NCI-H446 treated with DMSO at 0.1 percent for 48 hours (cell line): ENCODE data around the gene STK24.

ENCODE experiments used
- DNase-seq: peaks from one replicate; lab custom pipeline; 2025; lab: John Stamatoyannopoulos, UW

The STK24 gene

DNA sequence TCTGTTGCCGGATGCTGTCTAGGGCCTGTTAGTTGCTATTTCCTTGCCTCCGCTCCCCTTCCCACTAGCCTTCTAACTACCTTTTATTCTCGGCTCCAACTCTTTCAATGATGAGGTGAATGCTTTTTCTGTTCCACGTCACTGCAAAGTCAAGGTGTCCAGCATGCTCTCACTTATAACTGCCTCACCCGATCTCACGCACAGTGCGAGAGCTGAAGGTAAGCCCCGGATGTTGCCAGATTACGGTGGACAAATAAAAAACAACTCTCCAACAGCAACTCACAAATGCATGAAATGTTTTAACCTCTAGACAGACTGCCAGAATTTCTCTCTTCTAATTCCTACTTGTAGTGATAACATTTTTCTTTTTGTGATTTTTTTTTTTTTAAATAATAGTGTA lies 169.9 kb downstream of the STK24 start:
- DNase-seq, result no peak

- no peak for DNase-seq
Measured at GRCh38 chr13:98406427-98406826, 170.5 kb downstream of the STK24 start.

GRCh38 chr13:98405690-98406344 lies 171.1 kb downstream of the STK24 start:
- no peak for DNase-seq

- no peak for DNase-seq
Measured at GRCh38 chr13:98405107-98405571, 171.8 kb downstream of the STK24 start.

DNA sequence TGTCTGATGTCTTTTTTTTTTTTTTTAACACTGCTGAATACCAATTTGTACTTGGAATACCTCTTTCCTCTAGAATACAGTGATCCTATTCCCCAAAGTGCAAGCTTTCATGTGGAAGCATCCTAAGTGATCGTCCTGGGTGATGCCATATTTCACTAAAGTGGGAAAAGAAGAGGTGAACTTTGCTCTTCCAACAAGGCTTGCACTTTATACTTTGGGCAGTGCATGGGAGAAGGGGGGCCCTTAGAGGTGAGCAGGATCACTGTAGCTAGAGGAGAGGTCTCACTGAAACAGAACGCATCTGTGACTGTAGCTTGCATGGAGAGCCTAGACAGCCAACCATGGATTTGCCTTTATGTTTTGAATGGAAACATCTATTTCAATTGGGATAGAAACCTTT lies 173.8 kb downstream of the STK24 start:
- DNase-seq, result no peak

- DNase-seq, result no peak
Measured at GRCh38 chr13:98401934-98402333, 175.0 kb downstream of the STK24 start.

GRCh38 chr13:98399756-98400155 lies 177.2 kb downstream of the STK24 start:
- no peak for DNase-seq

- DNase-seq, result no peak
Measured at GRCh38 chr13:98398581-98398980, 178.3 kb downstream of the STK24 start.

DNA sequence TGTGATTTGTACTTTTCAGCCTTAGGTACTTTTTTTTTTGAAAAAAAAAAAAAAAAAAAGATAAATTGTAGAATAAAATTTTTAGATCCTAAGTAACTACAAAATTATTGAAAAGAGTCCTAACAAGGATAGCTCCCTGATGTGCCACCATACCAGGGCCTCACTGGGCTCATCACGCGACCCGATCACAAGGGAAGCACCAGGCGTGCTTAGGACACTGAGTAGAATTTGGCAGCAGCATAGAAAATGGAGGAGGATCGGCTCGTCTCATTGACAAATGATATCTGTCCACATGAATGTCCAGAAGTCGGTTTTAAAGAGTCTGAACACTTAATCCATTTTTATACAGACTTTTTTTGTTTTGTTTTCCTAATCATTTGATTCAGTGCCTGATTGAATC lies 179.0 kb downstream of the STK24 start:
- no peak for DNase-seq

GRCh38 chr13:98397221-98397620 lies 179.7 kb downstream of the STK24 start:
- DNase-seq, result no peak

DNA sequence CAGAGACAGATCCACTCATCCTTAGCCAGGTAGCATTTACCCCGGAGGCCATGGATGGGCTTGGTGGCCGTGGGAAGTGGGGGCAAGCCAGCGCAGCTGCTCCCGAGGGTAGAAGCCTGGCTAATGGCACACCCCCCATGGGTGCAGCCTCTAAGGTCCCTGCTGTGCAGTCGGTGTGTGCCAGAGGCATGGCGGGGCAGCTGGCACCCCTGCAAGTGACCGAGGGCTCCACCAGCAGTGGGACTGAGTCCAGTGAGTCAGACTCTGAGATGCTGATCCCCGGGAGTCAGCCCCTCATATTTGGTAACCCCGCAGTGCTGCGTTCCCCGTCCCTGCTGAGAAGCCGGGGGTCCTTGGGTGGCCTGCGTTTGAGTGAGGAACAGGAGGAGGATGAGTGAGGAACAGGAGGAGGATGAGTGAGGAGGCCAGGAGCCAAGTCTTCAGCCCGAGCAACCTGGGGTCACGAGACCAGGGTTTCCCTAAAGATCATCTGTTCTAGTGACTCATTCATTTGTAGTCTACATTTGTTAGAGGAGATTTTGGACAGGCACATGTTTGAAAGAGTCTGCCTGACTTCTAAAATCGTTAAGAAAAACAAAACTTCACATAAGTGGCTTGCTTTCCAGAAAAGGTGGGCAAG lies 180.7 kb downstream of the STK24 start:
- DNase-seq, result no peak
